ENCODE measurements around the gene SPEF1.

SPEF1 gene

GRCh38 chr20:3760655-3761348 is 20.4 kb downstream of the SPEF1 start:
- ATAC-seq (ENCODE audit: low read depth) (no peak), DNase-seq (ENCODE audit: low spot score) (no peak)
- TF ChIP-seq CTCF (IDR thresholded peaks at IDR 0.05; ENCODE audit: poor library complexity, severe bottlenecking): no peak
- Histone ChIP-seq H3K27me3 (ENCODE audit: insufficient read depth, poor library complexity, severe bottlenecking) (no peaks in the 10 kb centered on the region), H3K27ac (ENCODE audit: poor library complexity, severe bottlenecking) (no peak overlapping the region), H3K4me1 (ENCODE audit: insufficient read depth, poor library complexity, severe bottlenecking) (no peaks in the 10 kb centered on the region), H3K36me3 (ENCODE audit: low read depth) (peaks cover 20% of the 10 kb centered on the region), H3K9me3 (ENCODE audit: severe bottlenecking) (no peaks in the 10 kb centered on the region), H3K4me3 (ENCODE audit: severe bottlenecking) (no peak overlapping the region)

GRCh38 chr20:3759884-3760283 is 21.4 kb downstream of the SPEF1 start:
- ATAC-seq (ENCODE audit: low read depth) (no peak), DNase-seq (ENCODE audit: low spot score) (no peak)
- Histone ChIP-seq H3K27ac (ENCODE audit: poor library complexity, severe bottlenecking) (no peak overlapping the region), H3K4me1 (ENCODE audit: insufficient read depth, poor library complexity, severe bottlenecking) (no peaks in the 10 kb centered on the region), H3K27me3 (ENCODE audit: insufficient read depth, poor library complexity, severe bottlenecking) (no peaks in the 10 kb centered on the region), H3K4me3 (ENCODE audit: severe bottlenecking) (no peak overlapping the region), H3K9me3 (ENCODE audit: severe bottlenecking) (no peaks in the 10 kb centered on the region), H3K36me3 (ENCODE audit: low read depth) (peaks cover 20% of the 10 kb centered on the region)
- TF ChIP-seq CTCF (IDR thresholded peaks at IDR 0.05; ENCODE audit: poor library complexity, severe bottlenecking): no peak

- ATAC-seq (ENCODE audit: low read depth): no peak
- no peak overlapping the region for H3K27ac ChIP-seq (ENCODE audit: poor library complexity, severe bottlenecking)
Observed at GRCh38 chr20:3759316-3759823, 21.9 kb downstream of the SPEF1 start.

GRCh38 chr20:3758566-3758965 is 22.7 kb downstream of the SPEF1 start:
- peaks cover 20% of the 10 kb centered on the region for H3K36me3 ChIP-seq (ENCODE audit: low read depth)

More at GRCh38 chr20:3759316-3759823, 21.9 kb downstream of the SPEF1 start:
- H3K36me3 ChIP-seq (ENCODE audit: low read depth): peaks cover 20% of the 10 kb centered on the region
- no peak for TF ChIP-seq CTCF (IDR thresholded peaks at IDR 0.05; ENCODE audit: poor library complexity, severe bottlenecking)
- no peaks in the 10 kb centered on the region for H3K27me3 ChIP-seq (ENCODE audit: insufficient read depth, poor library complexity, severe bottlenecking)
- H3K4me3 ChIP-seq (ENCODE audit: severe bottlenecking): no peak overlapping the region
- no peak for DNase-seq (ENCODE audit: low spot score)
- no peaks in the 10 kb centered on the region for H3K4me1 ChIP-seq (ENCODE audit: insufficient read depth, poor library complexity, severe bottlenecking)
- no peaks in the 10 kb centered on the region for H3K9me3 ChIP-seq (ENCODE audit: severe bottlenecking)

More at GRCh38 chr20:3758566-3758965, 22.7 kb downstream of the SPEF1 start:
- no peak overlapping the region for H3K27ac ChIP-seq (ENCODE audit: poor library complexity, severe bottlenecking)
- ATAC-seq (ENCODE audit: low read depth) (no peak), DNase-seq (ENCODE audit: low spot score) (no peak)
- H3K27me3 ChIP-seq (ENCODE audit: insufficient read depth, poor library complexity, severe bottlenecking): no peaks in the 10 kb centered on the region
- H3K4me1 ChIP-seq (ENCODE audit: insufficient read depth, poor library complexity, severe bottlenecking): no peaks in the 10 kb centered on the region
- no peak overlapping the region for H3K4me3 ChIP-seq (ENCODE audit: severe bottlenecking)
- no peaks in the 10 kb centered on the region for H3K9me3 ChIP-seq (ENCODE audit: severe bottlenecking)
- no peak for TF ChIP-seq CTCF (IDR thresholded peaks at IDR 0.05; ENCODE audit: poor library complexity, severe bottlenecking)
